ENCODE measurements around the gene TMTC2. TPM values are rescaled to one million over a fixed set of nuclear protein-coding genes. Genes with fewer than 3 reads are reported as not detected.

TMTC2 gene
- total RNA-seq, 1 donor from 2014 or later: 12.3 TPM

- Mint-ChIP-seq H3K4me3 (no peak overlapping the region), H3K4me1 (no peaks in the 10 kb centered on the region), H3K27ac (ENCODE audit: unreplicated experiment) (no peak overlapping the region), H3K27me3 (ENCODE audit: low read depth) (no peaks in the 10 kb centered on the region), H3K9me3 (peaks cover 4% of the 10 kb centered on the region), H3K36me3 (ENCODE audit: low read depth) (peaks cover 21% of the 10 kb centered on the region)
- TF ChIP-seq, protein P1, sequence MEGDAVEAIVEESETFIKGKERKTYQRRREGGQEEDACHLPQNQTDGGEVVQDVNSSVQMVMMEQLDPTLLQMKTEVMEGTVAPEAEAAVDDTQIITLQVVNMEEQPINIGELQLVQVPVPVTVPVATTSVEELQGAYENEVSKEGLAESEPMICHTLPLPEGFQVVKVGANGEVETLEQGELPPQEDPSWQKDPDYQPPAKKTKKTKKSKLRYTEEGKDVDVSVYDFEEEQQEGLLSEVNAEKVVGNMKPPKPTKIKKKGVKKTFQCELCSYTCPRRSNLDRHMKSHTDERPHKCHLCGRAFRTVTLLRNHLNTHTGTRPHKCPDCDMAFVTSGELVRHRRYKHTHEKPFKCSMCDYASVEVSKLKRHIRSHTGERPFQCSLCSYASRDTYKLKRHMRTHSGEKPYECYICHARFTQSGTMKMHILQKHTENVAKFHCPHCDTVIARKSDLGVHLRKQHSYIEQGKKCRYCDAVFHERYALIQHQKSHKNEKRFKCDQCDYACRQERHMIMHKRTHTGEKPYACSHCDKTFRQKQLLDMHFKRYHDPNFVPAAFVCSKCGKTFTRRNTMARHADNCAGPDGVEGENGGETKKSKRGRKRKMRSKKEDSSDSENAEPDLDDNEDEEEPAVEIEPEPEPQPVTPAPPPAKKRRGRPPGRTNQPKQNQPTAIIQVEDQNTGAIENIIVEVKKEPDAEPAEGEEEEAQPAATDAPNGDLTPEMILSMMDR (conservative IDR thresholded peaks at IDR 0.05): no peak
- DNase-seq (ENCODE audit: low read depth, low spot score): no peak
Observed at GRCh38 chr12:82714427-82714826, 27.7 kb downstream of the TMTC2 start.

- TF ChIP-seq, protein P1 (conservative IDR thresholded peaks at IDR 0.05): no peak
- H3K4me3 Mint-ChIP-seq: no peak overlapping the region
- no peak overlapping the region for H3K27ac Mint-ChIP-seq (ENCODE audit: unreplicated experiment)
- no peak for DNase-seq (ENCODE audit: low read depth, low spot score)
- no peaks in the 10 kb centered on the region for H3K4me1 Mint-ChIP-seq
- H3K36me3 Mint-ChIP-seq (ENCODE audit: low read depth): peaks cover 4% of the 10 kb centered on the region
- no peaks in the 10 kb centered on the region for H3K27me3 Mint-ChIP-seq (ENCODE audit: low read depth)
- peaks cover 3% of the 10 kb centered on the region for H3K9me3 Mint-ChIP-seq
Observed at GRCh38 chr12:82721726-82722125, 35.0 kb downstream of the TMTC2 start.

DNA sequence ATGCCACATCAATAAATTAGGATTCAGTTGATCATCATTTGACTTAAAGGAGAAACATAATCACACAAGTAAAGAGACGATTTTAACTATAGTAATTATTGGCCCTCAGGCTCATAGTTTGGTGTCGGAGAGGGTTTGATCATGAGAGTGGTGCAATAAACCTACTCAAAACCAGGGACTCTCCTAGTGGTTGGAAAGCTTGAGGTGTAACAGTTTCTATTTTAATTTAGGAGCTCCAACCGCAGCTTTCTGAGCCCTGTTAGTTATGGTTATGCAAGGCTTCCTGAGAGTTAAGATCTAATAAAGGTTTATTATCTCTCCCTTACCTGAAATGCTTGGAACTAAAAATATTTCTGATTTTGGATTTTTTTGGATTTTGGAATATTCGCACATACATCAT lies 36.4 kb downstream of the TMTC2 start:
- peaks cover 3% of the 10 kb centered on the region for H3K36me3 Mint-ChIP-seq (ENCODE audit: low read depth)
- H3K4me3 Mint-ChIP-seq: no peak overlapping the region
- H3K27me3 Mint-ChIP-seq (ENCODE audit: low read depth): no peaks in the 10 kb centered on the region
- no peaks in the 10 kb centered on the region for H3K4me1 Mint-ChIP-seq
- no peak overlapping the region for H3K27ac Mint-ChIP-seq (ENCODE audit: unreplicated experiment)
- TF ChIP-seq, protein P1 (conservative IDR thresholded peaks at IDR 0.05): no peak
- no peak for DNase-seq (ENCODE audit: low read depth, low spot score)
- peaks cover 3% of the 10 kb centered on the region for H3K9me3 Mint-ChIP-seq

GRCh38 chr12:82723891-82724290 lies 37.2 kb downstream of the TMTC2 start:
- no peak overlapping the region for H3K27ac Mint-ChIP-seq (ENCODE audit: unreplicated experiment)
- TF ChIP-seq, protein P1 (conservative IDR thresholded peaks at IDR 0.05): no peak
- H3K36me3 Mint-ChIP-seq (ENCODE audit: low read depth): peaks cover 3% of the 10 kb centered on the region
- H3K9me3 Mint-ChIP-seq: peaks cover 3% of the 10 kb centered on the region
- no peaks in the 10 kb centered on the region for H3K27me3 Mint-ChIP-seq (ENCODE audit: low read depth)
- H3K4me3 Mint-ChIP-seq: no peak overlapping the region
- H3K4me1 Mint-ChIP-seq: no peaks in the 10 kb centered on the region
- DNase-seq (ENCODE audit: low read depth, low spot score): no peak

GRCh38 chr12:82725741-82726140 lies 39.0 kb downstream of the TMTC2 start:
- H3K9me3 Mint-ChIP-seq: peaks cover 7% of the 10 kb centered on the region
- H3K27ac Mint-ChIP-seq (ENCODE audit: unreplicated experiment): no peak overlapping the region
- no peaks in the 10 kb centered on the region for H3K27me3 Mint-ChIP-seq (ENCODE audit: low read depth)
- DNase-seq (ENCODE audit: low read depth, low spot score): no peak
- TF ChIP-seq, protein P1 (conservative IDR thresholded peaks at IDR 0.05): no peak
- H3K4me1 Mint-ChIP-seq: no peaks in the 10 kb centered on the region
- H3K4me3 Mint-ChIP-seq: no peak overlapping the region
- peaks cover 8% of the 10 kb centered on the region for H3K36me3 Mint-ChIP-seq (ENCODE audit: low read depth)

DNA sequence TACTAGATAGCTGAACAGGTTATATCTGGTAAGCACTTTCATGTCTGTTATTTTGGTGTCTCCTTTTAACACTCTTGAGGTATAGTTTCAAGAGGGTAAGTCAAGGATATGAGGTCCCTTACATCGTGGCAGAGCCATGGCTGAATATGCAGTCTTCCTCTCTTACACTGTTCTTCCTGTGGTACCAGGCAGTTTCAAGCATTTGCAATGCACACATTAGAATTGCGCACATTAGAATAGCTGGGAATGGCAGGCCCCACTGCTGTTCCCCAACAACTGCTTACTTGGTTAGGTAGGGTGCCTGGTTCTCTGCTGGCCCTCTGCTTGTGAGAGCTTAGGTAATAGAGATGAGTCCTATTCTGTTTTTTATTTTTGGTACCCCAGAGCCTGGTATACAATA lies 41.2 kb downstream of the TMTC2 start:
- H3K27ac Mint-ChIP-seq (ENCODE audit: unreplicated experiment): no peak overlapping the region
- TF ChIP-seq, protein P1 (conservative IDR thresholded peaks at IDR 0.05): no peak
- no peaks in the 10 kb centered on the region for H3K27me3 Mint-ChIP-seq (ENCODE audit: low read depth)
- H3K4me1 Mint-ChIP-seq: no peaks in the 10 kb centered on the region
- H3K36me3 Mint-ChIP-seq (ENCODE audit: low read depth): peaks cover 6% of the 10 kb centered on the region
- no peak overlapping the region for H3K4me3 Mint-ChIP-seq
- H3K9me3 Mint-ChIP-seq: peaks cover 5% of the 10 kb centered on the region
- DNase-seq (ENCODE audit: low read depth, low spot score): no peak

Measured in neural crest cell (in vitro differentiated cells).